ENCODE measurements around the gene GGA3.
"Not testable (repeated sequence)": the region's sequence is repeated elsewhere in the genome, so short reads cannot be mapped to it uniquely, and the experiment has no call there.

The GGA3 gene

DNA sequence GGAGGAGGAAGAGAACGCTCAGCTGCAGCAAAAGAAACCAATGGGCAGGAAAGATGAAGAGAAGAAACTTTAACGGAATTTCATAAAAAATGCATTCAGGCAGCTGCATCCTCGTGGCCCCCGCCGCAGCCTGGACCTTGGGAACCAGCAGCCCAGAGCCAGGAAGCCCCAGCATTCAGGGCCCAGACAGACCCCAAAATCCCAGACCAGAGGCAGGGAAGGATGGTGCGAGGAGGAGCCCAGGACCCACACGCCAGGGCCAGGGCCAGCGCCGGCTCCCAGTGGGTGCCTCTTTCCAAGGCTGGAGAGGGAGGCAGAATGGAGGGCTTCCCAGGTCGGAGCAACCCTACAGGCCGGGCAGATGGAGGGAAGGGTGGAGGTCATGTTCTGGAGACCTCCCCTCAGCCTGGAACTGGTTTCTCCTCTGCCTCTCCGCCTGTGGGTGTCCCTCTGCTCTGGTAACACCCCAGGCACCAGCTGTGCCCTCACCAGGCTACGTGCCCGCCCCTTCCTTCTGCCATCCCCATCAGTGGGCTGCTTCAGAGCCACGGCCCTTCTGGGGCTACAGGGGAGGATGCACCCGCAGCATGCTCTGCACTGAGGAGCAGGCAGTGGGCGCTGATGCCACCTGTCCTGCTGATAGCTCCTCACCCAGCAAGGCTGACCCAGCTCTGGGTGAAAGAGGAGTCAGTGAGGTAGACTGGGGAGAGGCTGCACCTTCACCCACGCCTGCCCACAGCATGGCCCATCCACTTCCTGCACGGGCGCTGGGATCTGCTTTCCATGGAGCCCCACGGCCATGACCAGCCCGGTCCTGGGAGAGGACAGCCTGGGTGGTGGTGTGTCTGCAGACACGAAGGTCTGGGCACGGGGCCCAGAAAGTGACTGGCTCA is 10.8 kb upstream of the GGA3 start:
- peak; percentile 43 for DNase-seq

DNA sequence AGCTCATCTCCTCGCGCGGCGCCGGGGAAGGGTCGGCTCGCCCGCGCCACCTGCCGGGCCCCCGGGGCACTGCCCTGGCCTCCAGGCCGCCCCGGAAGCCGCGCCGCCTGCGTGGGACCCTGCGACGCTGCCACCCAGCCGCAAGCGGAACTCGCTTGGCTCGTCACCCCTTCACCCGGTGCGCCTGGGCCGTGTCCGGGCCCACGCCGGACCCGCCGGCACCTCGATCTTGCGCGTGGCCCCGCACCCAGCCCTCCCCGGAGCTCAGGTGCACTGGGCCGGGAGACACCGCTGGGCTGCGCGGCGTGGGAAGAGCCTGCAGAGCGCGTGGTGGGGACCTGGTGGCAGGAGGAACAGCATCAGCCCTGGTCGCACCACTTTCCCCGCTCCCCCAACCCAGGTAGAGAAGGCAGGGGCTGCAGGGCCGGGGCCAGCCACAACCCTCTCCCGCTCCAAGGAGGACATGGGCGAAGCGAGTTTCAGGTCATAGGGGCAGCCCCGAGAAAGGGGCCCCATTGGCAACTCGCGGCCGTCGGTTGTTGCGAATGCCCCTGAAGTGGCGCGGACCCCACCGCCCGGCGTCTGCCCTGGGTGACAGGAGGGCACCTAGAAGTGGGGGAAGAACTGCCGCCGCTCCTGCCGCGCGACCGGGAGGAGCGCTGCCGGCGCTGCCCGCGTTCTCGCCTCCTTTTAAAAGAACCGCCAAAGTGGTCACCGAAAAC is 10.0 kb upstream of the GGA3 start:
- peak; percentile 88 for DNase-seq

DNA sequence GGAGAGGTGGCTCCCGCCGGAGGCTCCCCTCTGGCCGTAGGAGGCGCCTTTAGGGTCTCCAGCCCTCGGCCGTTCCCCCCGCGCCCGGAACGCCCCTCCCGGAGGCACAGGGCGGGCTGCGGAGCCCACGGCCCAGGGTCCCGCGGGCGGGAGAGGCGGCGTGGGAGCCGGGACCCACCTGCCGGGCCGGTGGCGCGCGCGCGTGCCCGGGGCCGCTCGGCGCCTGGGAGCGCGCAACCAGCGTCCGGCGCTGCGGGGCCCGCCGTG is 9.5 kb upstream of the GGA3 start, which contains the start of gene MIF4GD:
Gene MIF4GD, minus strand, starts transcription at position 266 of the 267 bp plus-strand sequence. CDS start 1,036 bp downstream, outside the sequence.
- DNase-seq = no peak

DNA sequence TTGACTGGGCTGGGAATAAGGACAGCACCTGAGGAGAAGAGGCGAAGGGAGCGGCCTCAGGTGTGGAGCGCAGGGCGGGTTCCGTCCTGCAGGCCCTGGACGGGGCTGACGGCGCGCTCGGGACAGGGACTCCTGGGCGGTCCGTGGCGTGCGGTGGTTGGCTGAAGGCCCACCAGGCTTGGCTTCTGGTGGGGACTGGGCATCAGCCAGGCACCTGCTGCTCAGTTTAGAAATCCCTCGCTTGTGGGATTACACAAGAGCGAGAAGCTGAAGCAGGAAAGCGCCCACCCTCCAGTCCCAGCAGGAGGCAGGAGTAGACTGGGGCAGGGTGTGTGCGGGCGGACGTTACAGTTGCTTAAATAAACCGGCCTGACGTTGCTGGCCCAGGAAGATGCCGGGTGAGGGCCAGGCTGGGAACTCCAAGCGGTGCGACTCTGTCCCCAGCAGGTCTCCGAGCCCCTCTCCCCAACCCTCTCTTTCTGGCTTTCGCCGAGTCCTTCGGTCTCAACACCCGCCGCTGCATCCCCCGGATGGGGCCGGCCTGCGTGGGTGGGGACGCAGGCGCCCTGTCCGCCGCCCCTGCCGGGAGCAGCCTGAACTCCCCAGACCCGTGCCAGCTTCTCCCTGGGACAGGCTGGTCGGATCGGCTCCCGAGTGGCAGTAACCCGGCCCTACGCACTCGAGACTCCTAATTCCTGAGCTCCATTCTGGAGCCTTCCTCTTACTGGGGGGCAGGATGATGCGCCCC is 9.0 kb upstream of the GGA3 start:
- DNase-seq = peak; percentile 91

DNA sequence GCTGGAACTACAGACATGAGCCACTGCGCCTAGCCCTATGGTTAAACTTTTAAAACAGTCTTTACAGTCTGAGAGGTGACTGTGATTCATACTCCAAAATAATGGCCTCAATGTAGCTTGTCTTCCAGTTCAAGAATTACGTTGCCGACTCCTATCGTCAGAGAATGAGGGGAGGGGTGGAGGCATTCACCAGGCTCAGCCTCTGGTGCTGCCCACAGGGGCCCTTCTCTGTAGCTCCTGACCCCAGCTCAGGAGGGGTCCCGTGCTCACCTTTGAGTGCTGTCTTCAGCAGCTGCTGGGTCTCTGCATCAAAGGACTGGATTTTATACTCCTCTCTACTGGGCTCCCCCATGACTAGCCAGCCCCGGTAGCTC is 8.4 kb upstream of the GGA3 start:
- no peak for DNase-seq

DNA sequence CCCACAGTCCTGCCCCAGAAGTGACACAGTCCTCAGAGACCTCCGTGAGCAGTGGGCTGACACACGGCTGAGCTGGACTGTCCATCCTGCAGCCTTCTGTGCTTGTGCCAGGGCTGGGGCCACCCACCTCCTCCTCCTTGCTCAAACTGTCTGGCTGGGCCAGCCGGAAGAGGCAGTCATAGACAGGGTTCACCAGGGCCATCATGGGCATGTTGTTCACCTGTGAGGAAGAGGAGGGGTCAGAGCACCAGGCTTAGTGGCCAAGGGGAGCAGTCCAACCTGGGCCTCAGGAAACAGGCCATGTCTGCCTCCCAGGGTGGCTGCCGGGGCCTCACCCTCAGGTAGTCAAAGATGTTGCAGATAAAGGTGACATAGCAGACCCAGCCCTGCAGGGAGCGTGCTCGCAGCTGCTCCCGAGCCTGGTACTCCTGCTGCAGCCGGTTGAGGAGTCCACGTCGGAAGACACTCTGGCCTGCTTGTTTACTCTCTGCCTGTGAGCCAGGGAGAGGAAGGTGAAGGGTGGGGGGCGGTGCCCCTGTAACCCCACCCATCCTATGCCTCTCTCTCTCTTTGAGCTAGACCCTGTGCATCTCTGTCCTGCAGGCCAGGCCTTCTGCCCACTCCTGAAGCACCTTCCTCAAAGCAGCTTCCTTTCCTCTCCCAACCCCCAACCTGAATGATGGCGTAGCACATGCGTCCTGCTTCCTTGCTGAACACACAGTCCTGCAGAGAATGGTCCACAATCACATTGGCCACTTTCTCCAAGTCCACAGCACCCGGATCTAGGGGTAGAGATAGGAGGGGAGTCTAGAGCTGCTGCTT is 6.2 kb upstream of the GGA3 start:
- peak; percentile 54 for DNase-seq

DNA sequence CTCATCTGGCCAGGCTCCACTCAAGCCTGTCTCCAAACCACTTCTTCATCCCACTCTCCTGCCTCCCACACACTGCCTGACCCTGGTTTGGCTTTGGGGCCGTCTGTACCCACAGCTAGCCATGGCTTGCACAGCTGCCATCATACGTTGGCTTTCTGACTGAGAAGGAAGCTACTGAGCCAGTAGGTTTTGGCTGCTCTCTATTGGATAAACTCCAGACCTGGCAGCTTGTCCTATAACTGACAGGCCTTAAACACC is 5.7 kb upstream of the GGA3 start:
- DNase-seq = no peak

DNA sequence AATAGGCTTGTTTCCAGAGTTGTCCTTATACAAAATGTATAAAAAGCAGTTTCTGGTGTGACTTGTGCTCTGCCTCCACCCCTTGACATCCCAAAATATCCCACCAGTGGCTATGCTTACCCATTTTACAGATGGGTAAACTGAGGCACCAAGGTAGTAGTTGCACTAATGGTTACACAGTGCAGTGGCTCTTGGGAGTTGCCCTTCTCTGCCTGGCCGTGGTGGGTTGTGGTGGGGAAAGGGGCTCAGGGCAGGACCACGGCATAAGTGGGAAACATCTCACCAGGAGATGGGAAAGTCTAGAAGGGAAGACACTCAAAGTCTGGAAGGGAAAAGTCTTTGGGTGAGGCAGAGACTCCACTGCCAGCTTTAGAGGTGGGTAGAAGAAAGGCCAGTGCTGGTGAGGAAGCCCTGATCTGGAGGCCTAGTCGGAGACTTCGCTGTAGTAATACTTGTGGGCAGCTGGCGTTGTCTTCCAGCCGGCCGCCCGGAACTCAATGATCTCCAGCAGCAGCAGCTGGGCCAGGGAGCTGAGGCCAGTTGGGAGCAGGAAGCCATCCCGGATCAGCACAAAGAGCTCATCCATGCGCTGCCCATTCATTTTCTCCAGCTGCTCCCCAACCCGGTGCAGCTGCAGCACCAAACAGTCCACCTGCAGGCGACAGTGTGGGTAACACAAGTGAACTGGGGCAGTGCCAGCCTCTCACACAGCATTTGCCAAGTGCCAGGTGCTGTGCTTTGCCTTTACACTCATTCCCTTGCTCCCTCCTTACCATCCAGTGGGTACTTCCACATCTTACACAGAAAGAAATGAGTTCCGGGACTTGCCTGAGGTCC is 5.1 kb upstream of the GGA3 start:
- no peak for DNase-seq

DNA sequence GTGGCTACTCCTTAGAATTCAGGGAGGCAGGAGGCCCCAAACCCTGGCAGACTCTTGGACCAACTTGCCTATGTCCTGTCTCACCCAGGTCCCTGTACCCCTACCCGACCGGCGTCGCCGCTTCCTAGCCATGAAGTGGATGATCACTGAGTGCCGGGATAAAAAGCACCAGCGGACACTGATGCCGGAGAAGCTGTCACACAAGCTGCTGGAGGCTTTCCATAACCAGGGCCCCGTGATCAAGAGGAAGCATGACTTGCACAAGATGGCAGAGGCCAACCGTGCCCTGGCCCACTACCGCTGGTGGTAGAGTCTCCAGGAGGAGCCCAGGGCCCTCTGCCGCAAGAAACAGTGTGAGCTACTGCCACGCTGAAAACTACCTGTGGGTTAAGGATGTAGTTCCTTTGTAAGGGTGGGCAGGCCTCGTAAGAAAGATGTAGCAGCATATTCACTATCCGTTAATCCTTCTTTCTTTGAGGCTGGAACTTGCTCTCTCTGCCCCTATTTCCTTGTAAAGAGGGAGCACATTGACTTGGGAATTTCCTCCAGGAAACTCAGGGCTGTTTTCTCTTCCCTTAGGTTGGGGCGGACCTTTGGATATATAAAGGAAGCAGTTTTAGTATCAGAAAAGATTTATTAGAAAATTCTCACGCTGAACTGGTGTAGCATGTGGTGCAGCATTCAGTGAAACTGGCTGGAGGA is 4.4 kb upstream of the GGA3 start:
- no peak for DNase-seq

DNA sequence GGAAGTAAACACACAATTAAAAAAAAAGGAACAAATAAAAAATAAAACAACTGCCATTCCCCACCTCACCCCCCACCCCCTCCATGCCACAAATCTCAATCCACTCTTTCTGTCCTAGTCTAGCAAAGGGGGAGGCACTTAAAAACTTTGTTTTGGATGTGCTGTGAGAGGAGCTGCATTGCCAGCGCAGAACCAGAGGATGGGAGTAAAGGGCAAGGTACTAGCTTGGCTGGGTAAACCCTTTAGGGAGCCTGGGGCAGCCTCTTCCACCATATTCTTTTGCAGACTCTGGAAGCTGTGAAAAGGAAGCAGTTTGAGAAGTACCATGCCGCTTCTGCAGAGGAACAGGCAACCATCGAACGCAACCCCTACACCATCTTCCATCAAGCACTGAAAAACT is 1.6 kb upstream of the GGA3 start:
- no peak for DNase-seq

DNA sequence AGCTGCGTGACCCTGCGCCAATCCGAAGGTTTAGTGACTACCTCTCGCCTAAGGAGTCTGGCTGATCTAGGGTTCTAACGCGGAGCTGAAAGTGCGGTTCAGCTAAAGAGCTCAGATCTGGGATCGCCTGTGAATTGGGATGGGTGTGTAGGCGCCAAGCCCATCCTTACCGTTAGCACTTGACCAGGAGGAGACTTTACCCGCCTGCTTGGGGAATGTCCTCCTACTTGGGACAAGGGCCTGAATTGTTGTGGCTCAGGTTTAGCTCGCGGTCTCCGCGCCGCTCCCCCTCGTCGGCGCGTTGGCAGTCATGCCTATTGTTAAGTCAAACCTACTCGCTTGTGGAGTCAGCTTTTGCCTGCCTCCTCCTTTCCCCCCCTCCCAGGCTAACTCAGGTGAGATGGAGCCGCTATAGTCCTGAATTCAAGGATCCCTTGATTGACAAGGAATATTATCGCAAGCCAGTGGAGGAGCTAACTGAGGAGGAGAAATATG is 753 bp upstream of the GGA3 start:
- peak; percentile 52 for DNase-seq

DNA sequence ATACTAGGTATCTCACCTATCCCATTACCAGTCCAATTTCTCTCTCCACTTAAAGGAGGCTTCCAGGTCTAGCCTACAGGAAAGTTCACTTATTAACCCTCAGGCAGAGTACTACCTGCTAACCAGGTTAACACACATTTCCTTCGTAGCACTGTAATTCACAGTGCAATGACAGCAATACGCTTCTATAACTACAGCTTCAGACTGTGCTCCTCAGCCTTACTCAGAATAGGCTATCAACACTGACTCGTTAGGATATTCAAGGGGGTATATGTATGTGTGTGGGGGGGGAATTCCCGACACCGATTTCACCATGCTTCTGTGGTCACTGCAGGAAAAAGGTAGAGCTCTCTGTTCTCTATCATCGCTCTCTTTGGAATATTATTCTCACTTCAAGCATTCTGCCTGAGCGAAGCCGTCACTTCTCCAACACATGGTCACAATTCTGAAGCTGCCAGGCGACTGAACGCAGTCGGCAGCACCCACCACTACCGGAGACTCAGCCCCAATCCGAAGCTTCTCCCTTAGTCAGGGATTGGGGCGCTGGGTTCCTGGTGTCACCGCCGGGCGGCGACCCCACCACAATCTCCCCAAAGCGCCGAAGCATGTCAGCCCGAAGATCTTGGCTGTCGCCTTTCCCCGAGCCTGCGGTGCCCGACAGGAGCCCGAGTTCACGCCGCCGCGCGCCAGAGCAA is 618 bp downstream of the GGA3 start:
- DNase-seq = no peak

DNA sequence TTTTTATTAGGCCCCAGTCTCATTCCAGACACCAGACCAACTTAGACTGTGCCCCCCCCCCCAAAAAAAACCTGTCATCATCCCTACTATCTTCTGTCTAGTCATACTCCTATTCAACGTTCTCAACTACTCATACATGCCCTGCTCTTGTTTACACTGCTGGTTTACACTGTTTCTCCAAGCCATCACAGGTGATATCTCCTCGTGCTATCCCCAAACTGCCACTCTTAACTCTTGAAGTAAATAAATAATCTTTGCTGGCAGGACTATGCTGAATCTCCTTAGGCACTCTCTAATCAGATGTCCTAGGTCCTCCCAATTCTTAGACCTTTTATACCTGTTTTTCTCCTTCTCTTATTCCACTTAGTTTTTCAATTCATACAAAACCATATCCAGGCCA is 4.2 kb downstream of the GGA3 start:
- DNase-seq = not testable (repeated sequence)

DNA sequence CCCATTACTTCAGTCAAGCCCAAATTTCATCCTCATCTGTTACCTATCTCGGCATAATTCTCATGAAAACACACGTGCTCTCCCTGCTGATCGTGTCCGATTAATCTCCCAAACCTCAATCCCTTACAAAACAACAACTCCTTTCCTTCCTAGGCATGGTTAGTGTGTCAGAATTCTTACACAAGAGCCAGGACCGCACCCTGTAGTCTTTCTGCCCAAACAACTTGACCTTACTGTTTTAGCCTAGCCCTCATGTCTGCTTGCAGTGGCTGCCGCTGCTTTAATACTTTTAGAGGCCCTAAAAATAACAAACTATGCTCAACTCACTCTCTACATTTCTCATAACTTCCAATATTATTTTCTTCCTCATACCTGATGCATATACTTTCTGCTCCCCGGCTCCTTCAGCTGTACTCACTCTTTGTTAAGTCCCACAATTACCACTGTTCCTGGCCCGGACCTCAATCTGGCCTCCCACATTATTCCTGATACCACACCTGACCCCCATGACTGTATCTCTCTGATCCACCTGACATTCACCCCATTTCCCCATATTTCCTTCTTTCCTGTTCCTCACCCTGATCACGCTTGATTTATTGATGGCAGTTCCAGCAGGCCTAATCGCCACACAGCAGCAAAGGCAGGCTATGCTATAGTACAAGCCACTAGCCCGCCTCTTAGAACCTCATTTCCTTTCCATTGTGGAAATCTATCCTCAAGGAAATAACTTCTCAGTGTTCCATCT is 5.3 kb downstream of the GGA3 start:
- DNase-seq = not testable (repeated sequence)

DNA sequence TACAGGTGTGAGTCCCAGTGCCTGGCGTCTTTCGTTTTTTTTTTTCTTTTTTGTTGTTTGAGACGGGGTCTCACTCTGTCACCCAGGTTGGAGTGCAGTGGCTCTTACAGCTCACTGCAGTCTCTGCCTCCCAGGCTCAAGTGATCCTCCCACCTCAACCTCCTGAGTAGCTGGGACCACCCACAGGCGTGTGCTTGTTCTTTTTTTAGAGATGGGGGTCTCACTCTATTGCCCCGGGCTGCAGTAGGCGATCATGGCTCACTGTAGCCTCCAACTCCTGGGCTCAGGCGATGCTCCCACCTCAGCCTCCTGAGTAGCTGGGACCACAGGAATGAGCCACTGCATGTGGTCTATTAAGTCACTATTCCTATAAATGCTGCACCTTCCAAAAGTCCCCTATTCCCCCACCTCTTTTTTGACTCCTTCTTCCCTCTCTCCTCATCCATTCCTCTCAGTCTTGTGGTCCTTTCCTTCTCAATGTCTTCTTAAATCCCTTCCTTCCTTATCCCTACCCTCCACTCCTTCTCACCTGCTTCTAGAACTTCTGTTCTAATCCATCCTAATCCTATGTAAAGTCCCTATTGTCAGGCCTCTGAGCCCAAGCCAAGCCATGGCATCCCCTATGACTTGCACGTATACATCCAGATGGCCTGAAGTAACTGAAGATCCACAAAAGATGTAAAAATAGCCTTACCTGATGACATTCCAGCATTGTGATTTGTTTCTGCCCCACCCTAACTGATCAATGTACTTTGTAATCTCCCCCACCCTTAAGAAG is 9.2 kb downstream of the GGA3 start:
- peak; percentile 70 for DNase-seq

DNA sequence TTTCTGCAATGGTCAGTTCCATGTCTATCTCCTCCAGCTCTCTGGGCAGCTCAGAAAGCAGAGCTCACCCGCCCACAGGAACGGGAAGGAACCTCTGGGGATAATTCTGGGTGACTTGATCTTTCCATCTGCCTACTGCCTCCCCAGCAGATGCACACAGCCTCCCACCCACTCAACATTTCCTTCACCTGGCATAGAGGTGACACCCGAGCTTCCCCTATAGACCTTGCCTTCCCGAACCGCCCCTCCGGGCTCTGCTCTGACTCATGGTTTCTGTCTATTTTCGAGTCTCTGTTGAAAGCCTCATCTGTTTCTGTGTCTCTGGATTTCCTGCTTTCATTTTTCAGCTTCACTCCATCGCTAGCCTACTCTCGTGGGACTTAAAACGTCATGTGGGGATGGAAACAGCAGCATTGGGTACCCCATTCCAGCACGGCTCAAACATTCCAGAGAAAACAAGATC is 11.4 kb downstream of the GGA3 start:
- DNase-seq = no peak

DNA sequence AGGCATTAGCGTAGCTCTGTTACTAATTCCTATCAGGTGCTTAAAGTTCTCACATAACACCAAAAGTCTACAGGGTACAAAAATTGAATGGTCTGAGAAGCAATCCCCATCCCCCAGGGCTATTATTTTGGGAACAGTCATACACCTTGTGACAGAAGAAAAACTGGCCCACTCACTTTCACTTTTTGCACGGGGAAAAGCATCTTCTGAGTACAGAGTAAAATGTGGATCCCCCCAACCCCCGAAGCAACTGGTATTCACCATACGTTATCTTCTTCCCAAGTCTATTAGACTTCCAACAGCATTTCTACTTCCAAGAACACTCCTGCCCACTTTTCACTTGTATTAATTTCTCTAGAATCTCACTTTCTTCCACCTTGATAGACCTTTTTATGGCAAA is 11.8 kb downstream of the GGA3 start:
- no peak for DNase-seq

DNA sequence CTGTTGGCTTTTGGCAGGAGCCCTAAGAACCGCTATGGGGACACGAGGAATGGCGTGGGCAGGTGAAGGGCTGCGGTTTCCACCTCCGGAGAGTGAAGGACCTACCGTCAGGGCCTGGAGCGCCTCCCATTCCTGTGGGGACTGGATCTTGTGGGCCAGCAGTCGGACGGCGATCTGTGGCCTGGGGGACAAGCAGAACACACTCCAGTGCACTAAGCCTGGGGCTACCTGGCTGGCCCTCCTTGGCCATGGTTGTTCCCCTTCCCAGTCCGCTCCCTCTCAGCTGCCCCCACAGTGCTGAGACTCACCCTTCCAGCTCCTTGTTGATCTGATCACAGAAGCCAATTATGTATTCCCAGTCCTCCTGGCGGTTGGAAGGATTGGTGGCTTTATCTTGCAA is 15.0 kb downstream of the GGA3 start:
- DNase-seq = peak; percentile 63

DNA sequence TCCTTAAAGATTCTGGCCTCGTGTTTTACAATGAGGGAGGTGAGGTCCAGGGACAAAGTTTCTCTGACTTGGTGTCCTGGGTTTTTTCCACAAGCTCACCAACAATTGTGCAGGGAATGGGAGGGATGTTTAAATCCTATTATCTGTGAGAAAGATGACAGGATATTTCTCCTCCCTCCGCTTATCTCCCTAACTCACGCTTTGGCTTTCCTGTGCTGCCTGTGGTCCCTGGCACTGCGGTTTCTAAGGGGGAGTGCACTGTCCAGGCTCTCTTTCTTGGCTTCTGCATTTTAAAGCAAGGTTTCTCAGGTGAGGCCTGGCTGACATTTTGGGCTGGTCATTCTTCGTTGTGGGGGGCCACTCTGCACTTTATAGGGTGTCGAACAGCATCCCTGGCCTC is 16.4 kb downstream of the GGA3 start:
- no peak for DNase-seq
